ENCODE measurements around the gene KRTAP5-2. TPM values are rescaled to one million over a fixed set of nuclear protein-coding genes. Genes with fewer than 3 reads are reported as not detected.

The KRTAP5-2 gene
- total RNA-seq, 4 donors from 2014 or later: not detected

DNA sequence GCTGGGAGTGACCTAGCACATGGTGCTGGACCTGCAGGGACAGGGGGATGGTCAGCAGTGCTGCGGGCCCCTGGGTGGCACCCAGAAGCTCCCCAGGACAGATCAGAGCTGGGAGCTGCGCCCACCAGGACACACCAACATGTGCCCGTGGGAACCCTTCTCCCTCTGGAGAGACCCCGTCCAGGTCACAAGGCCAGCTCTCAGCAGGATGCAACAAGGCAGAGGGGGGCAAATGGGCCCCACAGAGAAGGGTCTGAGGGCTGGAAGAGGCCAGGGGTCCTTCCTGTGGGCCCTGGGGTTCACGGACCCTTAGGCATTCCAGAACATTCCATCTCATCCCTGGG lies 32.2 kb downstream of the KRTAP5-2 start:
- no peaks in the 10 kb centered on the region for H3K27me3 ChIP-seq
- ATAC-seq: no peak
- peak overlapping the region in 2 of 4 donors; percentile 75 to 88 for H3K27ac ChIP-seq
- H3K4me1 ChIP-seq: peaks cover 0 to 66% (median 24%) of the 10 kb centered on the region in 3 donors
- no peaks in the 10 kb centered on the region for H3K9me3 ChIP-seq
- H3K4me3 ChIP-seq: no peak overlapping the region
- TF ChIP-seq POLR2AphosphoS5 (IDR thresholded peaks at IDR 0.05) (no peak), EP300 (IDR thresholded peaks at IDR 0.05) (no peak), POLR2A (IDR thresholded peaks at IDR 0.05) (no peak)
- TF ChIP-seq, protein P1, sequence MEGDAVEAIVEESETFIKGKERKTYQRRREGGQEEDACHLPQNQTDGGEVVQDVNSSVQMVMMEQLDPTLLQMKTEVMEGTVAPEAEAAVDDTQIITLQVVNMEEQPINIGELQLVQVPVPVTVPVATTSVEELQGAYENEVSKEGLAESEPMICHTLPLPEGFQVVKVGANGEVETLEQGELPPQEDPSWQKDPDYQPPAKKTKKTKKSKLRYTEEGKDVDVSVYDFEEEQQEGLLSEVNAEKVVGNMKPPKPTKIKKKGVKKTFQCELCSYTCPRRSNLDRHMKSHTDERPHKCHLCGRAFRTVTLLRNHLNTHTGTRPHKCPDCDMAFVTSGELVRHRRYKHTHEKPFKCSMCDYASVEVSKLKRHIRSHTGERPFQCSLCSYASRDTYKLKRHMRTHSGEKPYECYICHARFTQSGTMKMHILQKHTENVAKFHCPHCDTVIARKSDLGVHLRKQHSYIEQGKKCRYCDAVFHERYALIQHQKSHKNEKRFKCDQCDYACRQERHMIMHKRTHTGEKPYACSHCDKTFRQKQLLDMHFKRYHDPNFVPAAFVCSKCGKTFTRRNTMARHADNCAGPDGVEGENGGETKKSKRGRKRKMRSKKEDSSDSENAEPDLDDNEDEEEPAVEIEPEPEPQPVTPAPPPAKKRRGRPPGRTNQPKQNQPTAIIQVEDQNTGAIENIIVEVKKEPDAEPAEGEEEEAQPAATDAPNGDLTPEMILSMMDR (IDR thresholded peaks at IDR 0.05): no peak
- peaks cover 0 to 35% of the 10 kb centered on the region in 2 donors for H3K36me3 ChIP-seq
- no CpG with 5 or more reads among the region's 5 CpGs for WGBS, 2 donors (ENCODE audit: low coverage in 1 of 2)

DNA sequence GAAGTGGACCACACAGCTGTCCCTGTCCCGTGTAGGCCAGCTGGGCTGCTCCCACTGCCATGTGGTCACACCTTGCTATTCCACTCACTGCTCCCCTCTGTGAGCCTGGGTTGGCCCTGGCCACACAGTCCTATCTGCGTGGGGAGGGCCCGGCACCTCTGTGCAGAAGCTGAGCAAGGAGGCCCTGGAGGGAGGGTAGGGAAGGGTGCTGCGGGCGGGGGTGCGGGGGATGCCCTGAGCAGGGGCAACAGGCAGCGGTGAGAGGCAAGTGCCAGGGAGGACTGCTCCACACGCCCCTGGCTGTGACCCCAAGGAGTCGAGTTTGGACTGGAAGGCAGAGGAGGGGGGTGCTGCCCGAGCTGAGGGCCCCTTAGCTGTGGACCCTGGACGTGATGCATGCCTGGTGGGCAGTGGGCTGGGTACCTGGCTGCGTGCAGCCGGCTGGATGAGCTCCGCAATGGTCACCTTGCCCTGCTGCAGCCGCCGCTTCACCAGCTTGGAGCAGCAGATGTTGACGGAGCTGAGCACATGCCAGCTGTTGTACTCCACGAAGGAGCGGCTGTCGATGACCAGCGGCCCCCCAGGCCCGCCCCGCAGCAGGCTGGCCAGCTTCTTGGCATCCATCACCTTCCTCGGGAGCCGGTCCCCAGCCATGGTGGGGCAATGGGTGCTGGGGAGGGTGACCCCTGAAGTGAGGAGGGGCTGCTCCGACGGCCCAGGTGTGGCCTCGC lies 32.8 kb downstream of the KRTAP5-2 start:
- no peaks in the 10 kb centered on the region for H3K27me3 ChIP-seq
- peak overlapping the region in 3 of 4 donors; percentile 66 to 88 (median 75) for H3K27ac ChIP-seq
- no peak for ATAC-seq
- peaks cover 0 to 65% (median 22%) of the 10 kb centered on the region in 3 donors for H3K4me1 ChIP-seq
- no peak overlapping the region for H3K4me3 ChIP-seq
- 100% methylated on average over 2 of the region's 28 CpGs; no CpG with 5 or more reads in 1 of the 2 donors for WGBS, 2 donors (ENCODE audit: low coverage in 1 of 2)
- H3K9me3 ChIP-seq: no peaks in the 10 kb centered on the region
- H3K36me3 ChIP-seq: peaks cover 0 to 37% of the 10 kb centered on the region in 2 donors
- TF ChIP-seq POLR2A (IDR thresholded peaks at IDR 0.05) (no peak), EP300 (IDR thresholded peaks at IDR 0.05) (no peak), POLR2AphosphoS5 (IDR thresholded peaks at IDR 0.05) (no peak)
- TF ChIP-seq, protein P1 (IDR thresholded peaks at IDR 0.05): no peak

DNA sequence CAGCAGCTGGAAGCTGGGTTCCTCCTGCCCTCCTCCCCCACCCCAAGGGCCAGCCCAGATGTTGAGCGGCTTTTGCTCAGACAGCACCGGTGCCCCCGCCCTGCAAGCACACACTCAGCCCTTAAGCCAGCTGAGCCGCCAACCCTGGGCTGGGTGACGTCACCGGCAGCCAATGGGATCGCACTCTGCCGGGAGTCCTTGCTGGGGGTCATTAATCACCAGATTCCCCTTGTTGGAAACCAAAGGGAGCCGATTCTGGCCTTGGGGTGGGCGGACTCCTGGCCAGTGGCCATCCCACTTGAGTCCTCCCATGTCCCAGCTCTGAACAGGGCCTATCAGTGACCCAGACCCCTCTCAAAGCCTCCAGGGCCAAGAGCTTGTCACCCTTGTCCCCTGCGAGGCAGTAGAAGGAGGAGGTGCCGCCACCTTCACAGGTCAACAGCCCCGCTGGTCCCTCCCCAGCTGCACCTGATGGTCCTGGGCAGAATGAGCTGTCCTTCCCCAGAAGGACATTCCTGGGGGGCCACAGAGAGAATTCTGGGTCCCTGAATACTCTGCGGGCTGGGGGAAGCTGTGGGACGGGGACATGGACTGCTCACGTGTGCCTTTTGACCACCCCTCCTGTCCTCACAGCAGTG lies 33.4 kb downstream of the KRTAP5-2 start:
- TF ChIP-seq EP300 (IDR thresholded peaks at IDR 0.05) (no peak), POLR2A (IDR thresholded peaks at IDR 0.05) (no peak), POLR2AphosphoS5 (IDR thresholded peaks at IDR 0.05) (no peak)
- TF ChIP-seq, protein P1 (IDR thresholded peaks at IDR 0.05): no peak
- ATAC-seq: peak; percentile 55
- Histone ChIP-seq H3K9me3 (no peaks in the 10 kb centered on the region), H3K27ac (peak overlapping the region in 3 of 4 donors; percentile 66 to 88 (median 75)), H3K27me3 (no peaks in the 10 kb centered on the region), H3K4me1 (peaks cover 0 to 65% (median 24%) of the 10 kb centered on the region in 3 donors), H3K36me3 (peaks cover 0 to 37% of the 10 kb centered on the region in 2 donors), H3K4me3 (no peak overlapping the region)
- WGBS, 2 donors (ENCODE audit: low coverage in 1 of 2): 70% methylated on average over 2 of the region's 16 CpGs; no CpG with 5 or more reads in 1 of the 2 donors

DNA sequence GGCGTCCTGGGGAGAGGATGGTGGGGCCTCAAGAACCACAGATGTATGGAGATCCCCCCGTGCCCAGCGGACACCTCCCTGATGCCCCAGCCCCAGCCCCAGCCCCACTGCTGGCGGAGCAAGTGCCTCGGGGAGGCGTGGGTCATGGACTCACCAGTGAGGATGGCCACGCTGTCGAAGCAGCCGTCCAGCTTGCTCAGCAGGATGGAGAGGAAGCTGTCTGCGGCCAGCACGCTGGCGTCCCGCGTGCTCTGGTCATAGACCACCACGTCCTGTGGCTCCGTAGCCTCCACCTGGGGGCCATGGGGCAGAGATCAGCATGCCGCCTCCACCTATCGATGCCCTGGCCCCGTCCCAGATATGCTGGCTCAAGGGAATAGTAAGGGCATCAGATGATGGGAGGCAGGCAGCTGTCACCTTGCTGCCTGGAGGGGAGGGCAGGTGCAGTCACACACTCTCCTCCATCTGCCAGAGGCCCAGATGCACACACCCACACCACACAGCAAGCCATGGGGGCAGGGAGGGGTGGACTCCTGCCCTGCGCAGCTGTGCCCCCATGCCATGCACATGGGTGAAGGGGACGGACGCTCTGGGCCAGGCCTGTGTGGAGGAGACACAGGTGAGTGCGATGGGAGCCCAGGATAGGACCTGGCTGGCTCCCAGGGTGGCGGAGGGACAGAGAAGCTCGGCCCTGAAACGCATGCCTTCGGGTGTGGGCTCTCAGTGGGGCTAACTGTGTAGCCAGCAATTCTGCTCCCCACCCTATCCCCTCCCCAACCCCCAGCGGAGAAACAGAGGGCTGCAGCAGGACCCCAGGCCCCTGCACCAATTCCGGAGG lies 34.2 kb downstream of the KRTAP5-2 start:
- Histone ChIP-seq H3K9me3 (no peaks in the 10 kb centered on the region), H3K27me3 (no peaks in the 10 kb centered on the region), H3K4me1 (peaks cover 0 to 65% (median 24%) of the 10 kb centered on the region in 3 donors), H3K27ac (peak overlapping the region in 3 of 4 donors; percentile 66 to 88 (median 75)), H3K36me3 (peaks cover 0 to 37% of the 10 kb centered on the region in 2 donors), H3K4me3 (no peak overlapping the region)
- no peak for ATAC-seq
- no CpG with 5 or more reads among the region's 29 CpGs for WGBS, 2 donors (ENCODE audit: low coverage in 1 of 2)
- TF ChIP-seq POLR2AphosphoS5 (IDR thresholded peaks at IDR 0.05) (no peak), POLR2A (IDR thresholded peaks at IDR 0.05) (no peak), EP300 (IDR thresholded peaks at IDR 0.05) (no peak)
- TF ChIP-seq, protein P1 (IDR thresholded peaks at IDR 0.05): no peak
